Activated T-cell treated with anti-CD3 and anti-CD28 coated beads for 4 hours (primary cell): ENCODE results near the gene MYH14.
"Not testable (repeated sequence)": the region's sequence is repeated elsewhere in the genome, so short reads cannot be mapped to it uniquely, and the experiment has no call there.

Source experiments
- DNase-seq: peaks from one replicate; pipeline ENCODE4 v3.0.0-alpha.2; 2020

Gene MYH14

GRCh38 chr19:50322931-50323781 lies 119.7 kb downstream of the MYH14 start:
- DNase-seq, result no peak

GRCh38 chr19:50323782-50324133 lies 120.3 kb downstream of the MYH14 start:
- no peak for DNase-seq

GRCh38 chr19:50324331-50324730 lies 120.9 kb downstream of the MYH14 start:
- DNase-seq, result no peak

GRCh38 chr19:50325310-50326100 lies 122.1 kb downstream of the MYH14 start:
- peak; percentile 64 for DNase-seq

GRCh38 chr19:50326101-50326664 lies 122.8 kb downstream of the MYH14 start:
- no peak for DNase-seq

DNA sequence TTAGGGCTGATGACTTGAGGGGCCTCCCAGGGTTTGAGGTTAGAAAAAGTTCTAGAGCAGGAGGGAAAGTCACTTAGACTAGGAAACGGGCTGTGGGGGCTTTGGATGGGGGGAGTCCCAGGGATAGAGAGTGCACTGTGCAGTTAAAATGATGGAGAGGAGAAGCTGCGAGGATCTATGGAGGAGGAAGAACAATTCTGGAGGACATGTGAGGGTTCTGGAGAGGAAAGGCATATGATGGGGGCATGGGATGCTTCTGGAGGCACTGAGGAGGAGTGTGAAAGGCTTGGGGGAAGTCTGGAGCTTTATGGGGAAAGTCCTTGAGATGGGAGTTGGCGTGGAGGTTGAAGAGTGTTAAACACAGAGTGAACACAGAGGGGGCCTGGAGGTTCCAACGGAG lies 123.6 kb downstream of the MYH14 start:
- no peak for DNase-seq

DNA sequence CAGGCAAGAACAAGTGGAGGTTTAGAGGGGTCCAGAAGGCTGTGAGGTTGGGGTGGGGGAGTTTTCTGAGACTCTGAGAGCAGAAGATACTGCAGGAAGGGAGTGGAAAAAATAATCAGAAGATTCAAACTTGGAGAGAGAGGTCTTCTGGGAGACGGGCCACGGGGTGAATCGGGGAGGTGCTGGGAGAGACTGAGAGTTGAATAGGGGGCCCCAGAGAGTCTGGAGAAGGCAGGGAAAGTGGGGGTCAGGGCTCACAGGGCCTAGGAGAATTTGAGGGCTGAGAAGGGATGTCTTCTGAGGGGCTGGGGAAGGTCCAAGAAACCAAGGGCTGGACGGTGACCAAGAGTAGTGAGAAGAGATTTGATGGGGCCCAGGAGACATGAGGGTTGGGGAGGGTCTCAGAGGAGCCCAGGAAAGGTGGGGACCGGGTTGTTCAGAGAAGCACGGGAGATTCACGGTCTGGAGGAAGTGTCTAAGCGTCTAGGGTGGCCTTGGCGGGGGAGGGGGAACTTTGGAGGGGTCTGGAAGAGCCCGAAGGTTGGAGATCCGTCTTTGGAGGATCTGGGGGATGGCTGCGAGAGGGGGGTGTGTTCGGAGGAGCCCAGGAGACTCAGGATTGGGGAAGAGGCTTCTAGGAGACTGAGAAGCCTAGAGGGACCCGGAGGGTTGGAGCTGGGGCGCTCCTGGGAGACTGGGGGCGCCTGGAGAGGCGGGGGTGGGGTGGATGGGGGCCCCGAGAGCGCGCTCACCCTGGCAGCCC lies 124.2 kb downstream of the MYH14 start:
- no peak for DNase-seq

- no peak for DNase-seq
Measured at GRCh38 chr19:50328224-50328872, 124.9 kb downstream of the MYH14 start.

- DNase-seq, result no peak
Measured at GRCh38 chr19:50328873-50329145, 125.4 kb downstream of the MYH14 start.

- DNase-seq, result peak; percentile 92
Measured at GRCh38 chr19:50329146-50329925, 125.9 kb downstream of the MYH14 start, which contains the start of gene KCNC3. Gene KCNC3, minus strand, starts transcription at chr19:50329377. Its CDS starts 295 bp downstream, at chr19:50329082.

- DNase-seq, result not testable (repeated sequence)
Measured at GRCh38 chr19:50329926-50330294, 126.5 kb downstream of the MYH14 start.

- peak; percentile 68 for DNase-seq
Measured at GRCh38 chr19:50330365-50331078, 127.1 kb downstream of the MYH14 start.

- no peak for DNase-seq
Measured at GRCh38 chr19:50331221-50331993, 128.0 kb downstream of the MYH14 start.

DNA sequence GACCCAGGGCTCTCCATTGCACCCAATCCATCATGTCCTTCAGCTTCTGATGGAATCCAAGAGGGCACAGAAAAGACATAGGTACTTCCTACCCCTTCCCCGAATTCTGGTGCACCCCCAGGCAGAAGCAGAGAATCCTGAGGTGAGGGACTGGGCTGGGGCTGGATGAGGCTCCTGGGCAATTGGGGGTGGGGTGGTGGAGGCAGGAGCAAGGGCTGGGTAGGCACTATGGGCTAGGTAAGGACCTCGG lies 128.5 kb downstream of the MYH14 start:
- DNase-seq, result no peak

GRCh38 chr19:50332244-50333038 lies 129.0 kb downstream of the MYH14 start:
- DNase-seq, result no peak

DNA sequence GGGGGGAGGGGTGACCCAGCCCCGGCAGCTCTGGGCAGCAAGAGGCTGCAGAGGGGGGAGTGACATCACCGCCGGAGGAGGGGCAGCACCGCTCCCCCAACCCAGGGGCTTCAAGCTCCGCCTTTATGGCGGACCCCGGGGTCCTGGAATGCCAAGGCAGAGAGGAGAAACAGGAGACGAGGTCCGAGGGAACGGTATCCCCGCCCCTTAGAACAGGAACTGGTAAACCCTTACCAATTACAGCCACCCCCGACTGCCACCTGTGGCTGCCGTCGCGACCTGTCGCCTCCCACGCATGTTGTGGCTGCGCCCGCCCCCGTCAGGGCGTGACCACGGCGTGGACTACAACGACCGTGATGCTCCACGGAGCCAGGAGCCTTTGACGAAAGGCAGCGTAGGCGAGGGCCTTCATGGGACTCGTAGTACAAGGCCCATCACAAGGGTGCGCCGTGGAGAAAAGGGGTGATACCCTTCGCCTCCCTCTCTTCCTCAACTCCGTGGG lies 129.9 kb downstream of the MYH14 start:
- peak; percentile 94 for DNase-seq

- DNase-seq, result peak; percentile 77
Measured at GRCh38 chr19:50333737-50334617, 130.6 kb downstream of the MYH14 start.

GRCh38 chr19:50334741-50335421 lies 131.5 kb downstream of the MYH14 start:
- DNase-seq, result no peak
